Renal cortical epithelial cell (primary cell): Measurements from ENCODE around the gene TPI1. TPM values are rescaled to one million over a fixed set of nuclear protein-coding genes. Genes with fewer than 3 reads are reported as not detected.
A peak's percentile ranks its signal among the peaks of the same experiment; 100 is the strongest.
"Not testable (repeated sequence)": the region's sequence is repeated elsewhere in the genome, so short reads cannot be mapped to it uniquely, and the experiment has no call there.

Source experiments
- DNase-seq: peaks from one replicate; pipeline ENCODE4 v3.0.0-alpha.2; 2011; ENCODE audit warnings: low read depth
- total RNA-seq: library from RNA; depleted of rRNA; stranded (reverse); fragments of >200 nt; gene quantifications from 2 replicates; pipeline ENCODE4 v1.2.3, GENCODE V29; 2014

The TPI1 gene
- total RNA-seq, 1 donor from 2014 or later = 1,309 TPM

DNA sequence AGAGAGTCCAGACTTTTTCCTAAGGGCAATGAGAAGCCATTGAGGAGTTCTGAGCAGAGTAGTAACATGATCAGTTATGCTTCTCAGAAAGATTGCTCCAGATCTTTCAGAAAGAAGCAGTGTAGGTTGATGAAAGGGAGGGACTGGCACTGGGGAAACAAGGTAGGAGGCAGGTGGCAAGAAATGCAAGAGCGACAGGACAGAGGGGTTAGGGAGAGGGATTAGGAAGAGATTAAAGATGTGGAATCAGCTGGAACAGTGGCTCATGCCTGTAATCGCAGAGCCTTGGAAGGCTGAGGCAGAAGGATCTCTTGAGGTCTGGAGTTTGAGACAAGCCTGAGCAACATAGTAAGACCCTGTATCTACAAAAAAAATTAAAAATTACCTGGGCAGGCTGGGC is 19.7 kb upstream of the TPI1 start:
- DNase-seq = no peak

DNA sequence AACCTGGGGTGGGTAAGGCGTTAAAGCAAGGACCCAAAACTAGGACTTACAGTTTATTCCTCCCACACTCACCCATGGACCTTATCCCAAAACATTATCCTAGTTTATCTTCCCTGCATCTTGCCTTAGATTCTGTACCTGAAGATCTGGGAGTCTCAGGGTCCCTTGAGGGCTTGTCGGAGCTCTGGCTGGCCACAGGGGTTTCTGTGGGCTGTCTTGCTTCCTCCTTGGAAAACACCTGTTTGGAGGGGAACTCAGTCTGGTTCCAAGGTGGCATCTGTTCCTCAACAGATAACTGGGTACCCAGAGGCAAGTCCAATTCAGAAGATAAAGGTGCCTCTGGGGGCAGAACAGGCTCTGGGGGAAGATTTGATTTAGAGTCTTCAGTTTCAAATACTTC is 17.9 kb upstream of the TPI1 start:
- no peak for DNase-seq

GRCh38 chr12:6849976-6850560 is 17.3 kb upstream of the TPI1 start:
- no peak for DNase-seq

- no peak for DNase-seq
Measured at GRCh38 chr12:6850796-6851152, 16.6 kb upstream of the TPI1 start.

- DNase-seq = peak; percentile 98
Measured at GRCh38 chr12:6851153-6851920, 16.0 kb upstream of the TPI1 start, which contains the start of gene CDCA3. CDCA3 (minus strand) TSS chr12:6851286; CDS start chr12:6850952, 334 bp downstream.

DNA sequence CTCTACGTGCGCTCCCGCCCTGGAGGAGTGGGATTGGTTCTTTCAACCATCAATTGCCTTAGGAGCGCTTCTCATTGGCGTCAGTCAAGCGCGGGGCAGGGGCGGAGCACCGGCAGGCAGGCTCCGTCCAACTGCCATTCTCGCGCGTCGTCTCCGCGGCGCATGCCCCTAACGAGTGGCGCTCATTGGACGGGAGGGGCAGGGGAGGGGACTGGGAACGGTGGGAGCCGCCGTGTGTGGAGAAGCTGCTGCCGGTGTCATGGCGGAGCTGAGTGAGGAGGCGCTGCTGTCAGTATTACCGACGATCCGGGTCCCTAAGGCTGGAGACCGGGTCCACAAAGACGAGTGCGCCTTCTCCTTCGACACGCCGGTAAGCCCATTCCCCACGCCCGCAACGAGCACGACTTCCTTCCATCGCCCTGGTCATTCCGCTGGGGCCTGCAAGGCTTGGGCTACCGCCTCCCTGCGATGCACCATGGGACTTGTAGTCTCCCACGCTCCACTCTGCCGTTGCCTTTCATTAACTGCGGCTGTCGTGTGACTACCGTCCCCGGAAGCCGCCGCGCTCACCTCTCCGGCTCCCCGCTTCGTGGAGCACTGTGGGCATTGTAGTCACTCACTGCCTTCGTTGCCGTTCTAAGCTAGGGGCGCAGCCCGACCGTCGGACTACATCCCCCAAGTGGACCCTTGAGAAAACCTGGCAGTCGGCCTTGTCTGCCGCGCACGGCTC is 15.2 kb upstream of the TPI1 start, which contains the start of gene USP5:
USP5 (plus strand) TSS at position 230 of the 730 bp plus-strand sequence; CDS start at position 260, 30 bp downstream.
- DNase-seq = peak; percentile 99

DNA sequence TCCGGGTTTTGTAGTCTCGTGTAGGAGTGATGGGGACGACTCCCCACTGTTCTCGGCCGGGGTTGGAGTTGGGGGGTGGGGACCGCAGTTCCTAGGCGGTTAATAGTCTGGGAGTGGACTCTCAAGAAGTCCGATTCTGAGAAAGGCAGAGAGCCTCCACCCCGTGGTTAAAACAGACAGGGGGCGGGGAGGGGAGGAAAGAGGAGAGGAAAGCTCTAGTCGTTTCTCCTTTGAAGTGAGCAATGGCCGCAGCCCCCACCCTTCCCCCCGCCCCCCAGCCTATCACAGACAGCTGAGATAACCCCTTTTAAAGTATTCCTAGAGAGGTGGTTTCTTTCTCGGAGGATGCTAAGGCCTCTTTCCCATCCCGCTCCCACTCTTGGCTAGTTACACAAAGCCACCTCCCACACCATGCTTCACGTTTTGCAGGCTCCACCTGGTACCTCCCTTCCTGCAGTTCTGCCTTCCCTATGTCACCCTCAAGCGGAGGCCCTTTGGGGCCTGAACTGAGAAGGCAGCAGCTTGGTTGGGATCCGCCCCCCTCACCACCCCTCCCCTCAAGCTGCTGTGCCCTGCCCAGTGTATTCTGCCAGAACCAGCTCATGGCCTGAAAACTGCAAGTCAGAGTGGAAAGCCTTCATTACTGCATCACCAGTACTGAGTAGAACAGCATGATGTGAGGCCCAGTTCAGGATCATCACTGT is 14.5 kb upstream of the TPI1 start:
- peak; percentile 64 for DNase-seq

- no peak for DNase-seq
Measured at GRCh38 chr12:6853626-6854025, 13.7 kb upstream of the TPI1 start.

DNA sequence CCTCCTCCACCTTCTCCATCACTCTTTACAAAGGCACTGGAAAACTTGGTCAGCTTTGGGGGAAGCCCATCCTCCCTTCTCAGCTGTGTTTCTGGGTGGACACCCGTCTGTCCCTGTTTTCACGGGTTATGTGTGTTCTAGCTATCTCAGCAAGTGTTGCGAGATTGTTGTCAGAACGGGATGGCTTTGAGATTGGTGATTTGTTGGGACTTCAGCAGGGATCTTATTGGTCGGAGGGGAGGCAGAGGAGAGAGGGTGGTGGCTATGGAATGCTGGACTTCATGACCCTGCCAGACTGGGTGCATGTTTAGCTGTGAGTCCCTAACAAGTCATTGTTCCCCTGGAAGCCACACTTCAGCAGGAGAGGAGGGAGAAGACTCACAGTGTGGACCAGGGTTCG is 13.3 kb upstream of the TPI1 start:
- no peak for DNase-seq

- DNase-seq = no peak
Measured at GRCh38 chr12:6855322-6855721, 12.0 kb upstream of the TPI1 start.

GRCh38 chr12:6858799-6859198 is 8.5 kb upstream of the TPI1 start:
- no peak for DNase-seq

DNA sequence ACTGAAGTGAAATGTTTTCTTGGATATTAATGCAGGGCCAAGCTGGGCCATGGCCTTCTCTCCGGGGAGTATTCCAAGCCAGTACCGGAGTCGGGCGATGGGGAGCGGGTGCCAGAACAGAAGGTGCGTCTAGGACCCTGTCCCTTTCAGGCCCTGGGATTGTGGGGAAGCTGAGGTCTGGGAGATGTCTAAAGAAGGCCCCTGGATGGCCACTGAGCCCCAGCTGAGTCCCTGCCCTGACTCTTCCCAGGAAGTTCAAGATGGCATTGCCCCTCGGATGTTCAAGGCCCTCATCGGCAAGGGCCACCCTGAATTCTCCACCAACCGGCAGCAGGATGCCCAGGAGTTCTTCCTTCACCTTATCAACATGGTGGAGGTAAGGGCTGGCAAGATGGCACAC is 7.2 kb upstream of the TPI1 start:
- DNase-seq = no peak

DNA sequence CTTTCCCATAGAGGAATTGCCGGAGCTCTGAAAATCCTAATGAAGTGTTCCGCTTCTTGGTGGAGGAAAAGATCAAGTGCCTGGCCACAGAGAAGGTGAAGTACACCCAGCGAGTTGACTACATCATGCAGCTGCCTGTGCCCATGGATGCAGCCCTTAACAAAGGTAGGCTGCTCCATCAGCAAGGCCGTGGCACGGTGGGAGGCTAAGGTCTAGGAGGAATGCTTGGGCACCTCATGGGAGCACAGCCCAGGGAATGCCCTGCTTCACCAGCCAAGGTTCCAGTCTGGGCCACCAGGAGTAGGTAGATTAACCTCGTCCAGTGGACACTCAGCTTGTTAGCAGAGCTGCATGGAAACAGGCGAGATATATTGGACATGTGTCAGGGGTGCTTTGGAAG is 6.4 kb upstream of the TPI1 start:
- no peak for DNase-seq

- no peak for DNase-seq
Measured at GRCh38 chr12:6861391-6861790, 5.9 kb upstream of the TPI1 start.

- no peak for DNase-seq
Measured at GRCh38 chr12:6863033-6863432, 4.3 kb upstream of the TPI1 start.

DNA sequence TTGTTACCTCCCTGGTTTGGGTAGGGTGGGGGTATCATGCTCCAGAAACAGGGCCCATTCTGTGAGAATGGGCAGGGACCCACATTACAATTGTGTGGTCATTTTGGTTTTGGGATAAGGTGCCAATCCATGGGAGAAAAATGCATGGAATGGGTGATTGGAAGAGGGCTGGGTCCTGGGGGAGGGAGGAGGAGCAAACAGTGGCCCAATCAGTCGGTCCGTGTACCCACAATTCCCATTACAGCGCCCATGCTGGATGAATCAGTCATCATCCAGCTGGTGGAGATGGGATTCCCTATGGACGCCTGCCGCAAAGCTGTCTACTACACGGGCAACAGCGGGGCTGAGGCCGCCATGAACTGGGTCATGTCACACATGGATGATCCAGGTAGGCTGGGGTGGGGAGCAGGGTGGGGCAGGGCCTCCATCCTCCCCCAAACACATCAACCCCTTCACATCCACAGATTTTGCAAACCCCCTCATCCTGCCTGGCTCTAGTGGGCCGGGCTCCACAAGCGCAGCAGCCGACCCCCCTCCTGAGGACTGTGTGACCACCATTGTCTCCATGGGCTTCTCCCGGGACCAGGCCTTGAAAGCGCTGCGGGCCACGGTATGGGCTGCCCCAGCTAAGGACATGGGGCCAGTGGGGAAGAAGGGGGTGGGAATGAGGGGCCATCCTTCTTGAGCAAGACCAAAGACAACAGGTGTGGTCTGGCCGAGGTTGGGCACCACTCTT is 3.6 kb upstream of the TPI1 start:
- no peak for DNase-seq

- DNase-seq = not testable (repeated sequence)
Measured at GRCh38 chr12:6865307-6865706, 2.0 kb upstream of the TPI1 start.

GRCh38 chr12:6866163-6866919 is 990 bp upstream of the TPI1 start:
- DNase-seq = no peak

DNA sequence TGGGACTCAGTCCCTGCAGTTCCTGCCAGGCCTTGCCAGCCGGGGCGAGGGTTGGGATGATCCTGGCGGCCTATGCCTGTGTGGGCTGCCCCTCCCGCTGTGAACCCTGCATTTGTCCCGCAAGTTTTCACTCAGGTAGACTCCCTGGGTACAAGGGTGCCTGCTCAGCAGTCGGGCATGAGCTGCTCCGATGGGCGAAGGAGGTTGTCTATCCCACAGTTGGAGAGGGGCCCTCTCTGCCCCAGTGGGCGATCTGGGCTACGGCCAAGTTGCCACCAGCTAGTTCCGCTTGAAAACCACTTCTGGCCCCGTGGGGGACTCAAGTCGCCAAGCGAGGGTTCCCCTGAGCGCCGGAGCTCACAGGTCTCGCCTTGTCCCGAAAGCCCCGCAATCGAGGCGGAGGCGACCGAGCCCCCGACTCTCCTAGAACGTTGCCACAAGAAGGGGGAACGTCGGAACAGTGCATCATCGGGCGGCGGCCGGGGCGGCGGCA is 365 bp upstream of the TPI1 start:
- DNase-seq = no peak

GRCh38 chr12:6868211-6869048 is 1.1 kb downstream of the TPI1 start:
- no peak for DNase-seq
